Inflammatory macrophage (primary cell): Measurements from ENCODE around the gene FRAS1.
"Not testable (repeated sequence)": the region's sequence is repeated elsewhere in the genome, so short reads cannot be mapped to it uniquely, and the experiment has no call there.

Experiments
- DNase-seq, 2 donors: peaks; one replicate each; pipeline ENCODE4 v3.0.0-alpha.2; 2020 to 2022

Gene FRAS1

DNA sequence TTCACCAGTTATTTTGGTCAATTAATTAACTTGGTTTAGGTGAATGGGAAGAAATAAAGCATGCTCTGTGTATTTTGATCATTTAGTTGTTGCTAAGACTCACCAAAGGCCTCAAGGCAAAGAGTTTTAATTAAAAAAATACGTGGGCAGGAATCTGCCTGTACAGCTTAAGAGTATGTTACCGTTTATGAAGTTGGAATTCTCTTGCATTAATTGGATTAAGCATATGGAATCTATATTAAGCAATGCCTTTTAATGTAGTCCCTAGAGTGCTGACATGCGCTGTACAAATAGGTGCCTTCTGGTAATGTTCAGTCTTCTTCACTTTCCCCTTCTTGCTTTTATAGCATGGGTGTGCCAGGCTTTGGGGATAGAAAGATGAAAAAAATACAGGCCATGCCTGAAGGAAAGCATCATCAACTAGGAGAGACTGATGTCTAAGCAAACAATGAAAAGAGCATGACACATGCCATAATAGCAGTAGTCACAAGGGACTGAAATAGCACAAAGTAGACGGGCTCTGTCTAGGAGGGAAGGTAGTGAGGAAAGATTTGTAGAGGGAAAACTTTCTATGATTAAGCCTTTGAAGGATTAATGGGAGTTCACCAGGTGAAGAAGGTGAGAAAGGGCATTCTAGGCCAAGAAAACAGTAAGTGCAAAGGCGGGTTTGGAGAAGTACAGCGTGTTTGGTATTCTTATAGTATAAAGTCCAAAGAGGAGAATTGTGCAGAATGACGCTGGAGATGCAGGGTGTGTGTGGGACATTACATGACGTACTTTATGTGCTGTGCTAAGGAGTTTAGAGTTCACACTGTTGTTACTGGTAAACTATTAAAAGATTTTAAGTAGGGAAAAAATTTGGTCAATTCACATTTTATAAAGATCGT, 268.4 kb downstream of the FRAS1 start:
- no peak for DNase-seq

DNA sequence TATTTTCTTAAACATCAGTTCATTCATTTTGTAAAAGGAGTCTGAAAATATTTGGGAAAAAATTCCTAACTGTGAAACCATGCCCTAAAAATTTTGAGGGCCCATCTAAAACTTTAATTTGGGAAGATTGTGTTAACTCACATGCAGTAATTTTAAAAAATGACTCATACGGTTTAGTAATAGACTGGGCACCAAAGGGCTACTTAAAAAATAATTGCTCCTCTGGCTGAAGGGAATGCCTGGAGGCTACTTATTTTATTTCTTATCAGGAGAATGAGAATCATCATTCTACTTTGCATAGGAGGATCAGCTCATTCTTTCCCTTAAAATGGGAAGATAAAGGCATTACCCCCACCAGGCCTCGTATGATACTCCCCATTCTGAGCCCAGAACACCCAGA, 271.5 kb downstream of the FRAS1 start:
- not testable (repeated sequence) for DNase-seq

DNA sequence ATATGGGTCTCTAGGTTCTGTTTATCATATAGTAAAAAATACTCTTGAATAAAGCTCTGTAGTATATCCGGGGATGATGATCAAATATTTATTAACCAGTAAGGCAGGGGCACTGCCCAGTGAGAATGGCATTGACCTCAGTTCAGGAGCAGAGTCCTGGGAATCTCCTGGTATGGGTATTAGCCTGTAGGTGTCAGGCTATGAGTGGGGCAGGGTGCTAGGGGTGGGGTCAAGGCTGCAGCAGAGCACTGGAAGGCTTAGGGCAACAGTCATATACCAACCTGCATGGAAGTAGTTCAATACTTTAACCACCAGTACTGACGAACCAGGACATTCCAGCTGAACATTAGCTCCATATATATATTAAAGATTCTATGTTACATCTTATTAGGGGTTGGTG, 274.1 kb downstream of the FRAS1 start:
- no peak for DNase-seq

DNA sequence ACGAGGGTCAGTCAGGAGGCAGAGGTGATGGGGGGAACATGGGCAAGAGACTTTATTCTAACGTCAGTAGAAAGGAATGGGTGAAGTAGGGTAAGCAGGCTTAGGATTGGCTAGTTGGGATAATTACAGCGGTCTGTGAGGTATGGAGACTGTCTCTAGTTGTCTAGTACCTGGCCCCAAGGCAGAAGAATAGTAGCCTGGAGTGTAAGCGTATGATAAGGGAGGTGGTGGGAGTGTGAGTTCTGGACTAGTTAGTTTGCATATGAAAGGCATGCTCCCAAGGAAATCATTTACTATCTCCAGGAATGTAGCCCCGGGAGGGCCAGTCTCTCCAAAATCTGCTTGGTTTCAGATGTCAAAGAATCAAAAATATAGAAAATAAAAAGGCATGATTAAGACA, 274.8 kb downstream of the FRAS1 start:
- no peak for DNase-seq

DNA sequence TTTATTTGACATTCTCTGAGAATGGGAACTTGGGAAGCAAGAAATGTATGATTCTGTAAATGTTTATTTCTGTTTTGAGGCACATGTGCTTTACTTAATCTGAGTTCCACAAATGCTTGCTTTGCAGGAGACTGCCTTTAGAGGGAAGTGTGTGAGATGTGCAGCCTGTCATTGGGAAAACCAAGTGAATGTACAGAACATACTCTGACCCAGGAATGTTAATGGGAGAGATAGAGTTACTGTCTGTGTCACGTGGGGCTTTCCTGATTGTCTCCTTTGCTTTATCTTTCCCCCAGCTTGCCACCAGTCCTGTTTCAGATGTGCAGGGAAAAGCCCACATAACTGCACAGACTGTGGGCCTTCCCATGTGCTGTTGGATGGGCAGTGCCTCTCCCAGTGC, 275.9 kb downstream of the FRAS1 start:
- peak in 1 of 2 donors; percentile 18 for DNase-seq

DNA sequence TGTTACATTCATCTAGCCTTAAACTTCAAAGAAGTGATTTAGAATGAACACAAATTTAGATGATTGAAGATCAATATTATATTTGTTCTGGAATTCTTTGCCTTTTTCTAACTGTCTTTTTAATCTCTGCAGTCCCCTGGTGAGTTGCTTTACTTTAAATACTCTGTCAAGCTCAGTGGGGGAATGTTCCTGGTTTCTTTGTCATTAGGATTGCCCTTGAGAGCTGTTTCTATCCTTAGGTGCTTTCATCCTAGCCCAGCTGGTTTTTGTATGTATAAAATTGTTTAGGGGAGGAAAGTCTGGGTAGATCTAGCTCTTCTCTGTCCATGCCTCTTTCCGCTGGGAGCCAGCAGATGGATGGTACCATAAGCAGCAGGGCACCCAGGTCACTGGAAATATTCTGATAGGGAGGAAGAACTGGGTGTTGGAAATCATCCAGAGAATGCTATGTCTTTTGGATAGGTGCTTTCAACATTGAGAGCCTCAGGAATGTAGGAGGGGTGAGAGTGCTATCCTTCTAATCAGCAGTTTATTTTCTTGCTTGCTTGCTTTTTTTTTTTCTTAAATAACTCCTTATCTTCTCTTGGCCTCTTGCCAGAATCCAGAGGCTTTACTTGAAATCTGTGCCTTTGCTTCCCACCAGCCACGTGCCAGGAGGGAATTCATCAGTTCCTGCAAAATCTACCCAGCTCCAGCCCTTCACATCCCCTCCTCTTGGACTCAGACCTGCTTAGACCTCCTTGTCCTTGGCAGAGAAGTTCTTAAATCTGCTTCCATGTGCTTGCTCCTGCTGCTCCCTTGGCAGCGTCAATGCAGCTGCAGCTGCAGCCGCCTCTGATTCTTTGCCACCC, 279.2 kb downstream of the FRAS1 start:
- DNase-seq: no peak

DNA sequence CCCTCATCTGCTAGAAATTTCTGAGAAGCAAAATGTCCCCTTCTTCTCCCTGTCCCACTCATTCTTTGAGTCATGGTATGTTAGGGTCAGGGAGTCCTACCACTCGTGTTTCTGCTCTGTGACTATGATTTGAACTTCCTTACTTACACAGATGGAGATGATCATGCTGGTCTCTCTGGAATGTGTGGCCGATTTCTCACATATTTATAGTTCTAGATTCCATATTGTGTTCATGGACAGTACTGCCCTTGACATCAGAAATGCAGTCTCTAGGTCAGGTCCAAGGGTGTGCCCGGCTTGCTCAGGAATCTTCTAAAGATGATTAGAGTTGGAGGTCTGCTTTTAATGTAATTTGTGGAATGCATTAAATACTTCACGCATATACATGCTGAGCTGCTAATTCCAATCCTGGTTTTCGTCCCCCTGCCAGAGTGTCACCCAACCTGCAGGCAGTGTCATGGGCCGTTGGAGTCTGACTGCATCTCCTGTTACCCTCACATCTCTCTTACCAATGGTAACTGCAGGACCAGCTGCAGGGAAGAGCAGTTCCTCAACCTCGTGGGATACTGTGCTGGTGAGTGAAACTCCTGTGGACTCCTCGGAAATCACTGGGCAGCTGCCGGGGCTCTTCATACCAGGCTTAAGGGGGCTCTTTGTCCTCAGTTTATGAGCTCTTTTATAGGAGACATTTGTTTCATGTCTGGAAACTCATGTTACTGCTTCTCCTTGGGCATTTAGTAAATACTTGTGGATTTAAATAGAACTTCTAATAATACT, 280.3 kb downstream of the FRAS1 start:
- no peak for DNase-seq

DNA sequence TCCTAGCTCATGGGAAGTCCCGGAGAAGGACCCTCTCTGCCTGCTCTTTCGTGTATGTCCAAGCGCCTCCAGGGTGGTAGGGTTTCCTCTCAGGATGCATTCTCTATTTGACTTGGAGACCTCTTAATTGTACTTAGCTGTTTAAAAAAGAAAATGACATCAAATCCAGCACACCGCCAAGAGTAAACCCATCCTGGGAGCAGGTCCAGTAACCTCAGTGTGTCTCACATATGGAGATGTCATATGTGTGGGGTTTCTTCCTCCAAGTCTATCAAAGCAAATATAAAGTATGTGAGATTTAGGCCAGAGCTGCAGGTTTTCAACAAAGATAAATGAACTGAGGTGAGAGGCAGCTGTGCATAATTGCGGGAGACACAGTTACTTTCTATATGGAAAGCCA, 285.0 kb downstream of the FRAS1 start:
- DNase-seq: no peak

DNA sequence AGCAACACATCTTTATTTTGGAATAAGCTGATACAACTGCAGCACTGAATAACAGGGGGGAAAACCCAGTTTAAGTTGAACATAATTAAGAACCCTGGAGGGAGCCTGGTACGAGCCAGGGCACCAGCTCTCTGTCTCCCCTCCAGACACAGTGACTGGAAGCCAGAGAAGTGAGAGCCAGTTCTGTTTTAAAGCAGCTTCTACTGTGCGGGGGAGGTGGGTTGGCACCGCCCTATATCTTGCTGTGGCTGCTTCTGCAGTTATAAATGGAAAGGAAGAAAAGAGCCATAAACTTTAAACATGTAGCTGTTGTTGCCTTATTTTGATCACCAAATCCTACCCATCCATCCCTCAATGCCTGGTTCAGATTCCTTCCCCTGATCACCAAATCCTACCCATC, 286.6 kb downstream of the FRAS1 start:
- DNase-seq: no peak

DNA sequence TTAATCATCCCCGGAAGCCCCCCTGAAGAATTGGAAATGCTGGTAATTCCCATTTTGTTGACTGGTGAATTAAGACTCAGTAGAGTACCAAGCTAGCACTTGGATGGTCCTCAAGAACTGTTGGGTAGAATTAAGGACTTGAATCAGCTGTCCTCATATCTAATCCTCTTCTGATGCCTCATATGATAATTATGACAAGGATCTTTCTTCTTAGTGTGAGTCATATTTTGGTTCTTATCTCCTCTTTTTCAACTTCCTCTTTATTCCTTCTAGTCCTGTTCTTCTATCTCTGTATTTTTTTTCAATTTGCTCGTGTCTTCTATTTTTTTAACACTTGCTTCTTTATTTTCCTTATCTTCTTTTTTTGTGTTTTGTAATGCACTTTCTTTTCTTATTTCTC, 288.1 kb downstream of the FRAS1 start:
- DNase-seq: no peak

DNA sequence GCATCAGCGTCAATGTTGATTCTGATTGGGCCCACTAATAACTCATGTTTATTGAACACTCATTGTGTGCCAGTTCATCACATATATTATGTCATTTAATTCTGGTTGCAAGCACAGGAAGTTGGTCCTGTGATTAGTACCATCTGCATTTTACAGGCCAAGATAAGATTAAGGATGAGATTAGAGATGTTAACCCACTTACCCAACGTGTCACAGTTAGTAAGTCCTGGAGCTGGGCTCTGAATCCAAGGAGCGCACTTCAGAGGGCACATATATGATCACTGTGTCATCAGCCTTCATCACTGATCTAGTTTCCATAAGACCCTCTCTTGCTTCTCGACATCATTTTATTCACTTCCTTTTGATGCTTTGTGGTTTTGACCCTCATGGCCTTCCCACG, 289.1 kb downstream of the FRAS1 start:
- DNase-seq: no peak

DNA sequence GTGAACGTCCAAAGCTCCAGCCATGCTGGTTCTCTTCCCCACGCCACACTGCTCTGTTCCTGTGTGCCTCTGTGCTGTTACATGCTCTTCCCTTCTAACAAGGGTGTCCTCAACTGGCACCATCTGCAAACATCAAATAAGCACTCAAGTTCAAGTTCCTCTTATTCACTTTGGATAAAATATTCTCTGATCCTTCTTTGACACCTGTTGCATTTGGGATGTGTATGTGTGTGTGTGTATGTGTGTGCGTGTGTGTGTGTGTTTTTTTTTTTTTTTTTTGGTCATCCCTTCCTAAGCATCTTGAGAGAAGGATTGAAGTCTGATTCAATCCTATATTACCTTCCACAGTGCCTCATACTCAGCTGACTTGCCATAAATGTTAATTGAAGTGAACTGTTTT, 290.4 kb downstream of the FRAS1 start:
- DNase-seq: no peak

DNA sequence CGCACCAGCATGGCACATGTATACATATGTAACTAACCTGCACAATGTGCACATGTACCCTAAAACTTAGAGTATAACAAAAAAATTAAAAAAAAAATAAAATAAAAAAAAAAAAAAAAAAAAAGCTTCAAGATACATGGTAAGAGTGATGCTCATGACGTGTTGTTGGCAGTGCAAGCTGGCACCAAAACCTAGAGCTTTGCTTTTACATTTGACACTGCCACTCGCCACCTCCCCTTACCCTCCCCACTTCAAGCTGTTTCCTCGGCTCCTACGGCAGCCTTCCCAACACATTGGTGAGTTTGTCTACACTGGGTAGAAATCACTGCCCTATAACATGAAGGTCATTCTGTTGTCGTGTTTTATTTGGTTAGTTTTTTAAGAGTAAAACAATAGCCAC, 296.8 kb downstream of the FRAS1 start:
- DNase-seq: no peak

DNA sequence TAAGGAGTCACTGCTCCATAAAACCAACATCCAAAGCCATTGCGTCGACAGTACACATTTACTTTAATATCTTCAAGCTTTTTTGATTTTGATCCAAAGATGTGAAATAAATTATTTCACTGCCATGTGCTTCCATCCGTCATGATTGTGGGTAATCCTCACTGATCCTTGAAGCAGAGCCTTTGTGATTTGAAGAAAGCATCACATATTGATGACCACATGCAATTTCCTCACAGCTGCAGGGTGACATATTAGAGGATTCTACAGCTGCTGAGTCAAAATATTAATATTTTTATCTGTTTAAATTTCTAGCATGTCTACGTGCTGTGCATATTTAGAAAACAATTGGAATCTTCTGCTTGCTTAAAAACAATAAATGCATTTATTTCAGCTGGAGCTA, 297.7 kb downstream of the FRAS1 start:
- no peak for DNase-seq

DNA sequence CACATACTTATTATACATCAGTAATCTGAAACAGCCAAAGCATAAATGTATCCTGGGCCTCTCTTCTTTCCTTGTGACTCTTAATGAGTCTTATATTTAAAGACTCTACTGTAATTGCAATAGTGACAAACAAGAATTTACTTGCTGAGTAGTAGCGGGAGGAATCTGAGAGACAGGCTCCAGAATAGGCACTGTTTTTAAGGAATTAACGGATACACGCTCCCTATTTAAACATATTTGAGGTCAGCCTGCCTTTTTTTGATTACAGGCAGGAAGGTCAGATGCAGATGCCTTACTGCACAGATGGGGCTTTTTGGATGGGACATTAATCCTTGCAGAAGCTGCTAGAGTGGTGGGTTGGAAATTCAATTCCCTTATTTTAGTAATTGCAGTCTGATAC, 298.2 kb downstream of the FRAS1 start:
- no peak for DNase-seq

DNA sequence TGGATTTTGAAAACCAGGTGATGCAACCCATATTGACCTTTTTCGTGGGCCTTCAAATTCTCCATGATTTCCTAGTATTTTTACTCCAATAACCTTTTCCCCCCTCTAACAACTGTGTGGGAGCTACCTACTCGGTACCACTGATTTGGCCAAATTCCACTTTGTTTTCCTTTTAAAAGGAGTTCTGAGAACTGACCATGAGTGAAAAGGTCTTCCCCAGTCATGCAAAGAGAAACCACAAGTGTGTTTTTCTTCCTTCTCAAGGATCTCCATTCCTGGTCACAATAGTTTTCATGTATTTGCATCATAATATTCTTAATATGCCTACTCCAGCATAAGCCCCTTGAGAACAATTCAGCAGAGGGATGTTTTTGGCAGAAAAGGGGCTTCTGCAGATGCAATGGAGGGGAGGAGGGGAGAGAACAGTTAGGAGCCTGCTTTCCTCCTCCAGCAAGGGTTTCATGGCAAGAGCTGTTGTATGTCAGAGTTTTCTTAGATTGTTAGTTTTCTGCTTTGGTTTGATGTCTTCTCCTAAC, 299.2 kb downstream of the FRAS1 start:
- DNase-seq: no peak

DNA sequence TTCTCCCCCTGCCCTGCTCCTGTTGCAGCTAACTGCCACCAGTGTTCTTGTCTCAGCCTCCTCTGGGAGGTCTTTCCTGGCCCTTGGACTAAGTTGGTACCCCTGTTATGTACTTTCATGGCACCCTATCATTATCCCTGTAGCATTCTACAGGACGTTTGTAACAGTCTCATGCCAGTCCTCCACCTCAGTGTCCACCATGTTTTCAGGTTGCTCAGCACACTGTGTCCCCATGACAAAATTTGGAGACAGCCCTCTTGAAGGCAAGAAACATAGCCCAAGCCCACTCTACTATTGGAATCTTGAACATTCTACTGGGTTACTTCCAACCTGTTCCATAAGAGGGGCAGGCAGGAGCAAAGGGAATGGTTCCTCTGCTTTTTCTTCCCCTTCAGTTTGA, 300.0 kb downstream of the FRAS1 start:
- DNase-seq: no peak

DNA sequence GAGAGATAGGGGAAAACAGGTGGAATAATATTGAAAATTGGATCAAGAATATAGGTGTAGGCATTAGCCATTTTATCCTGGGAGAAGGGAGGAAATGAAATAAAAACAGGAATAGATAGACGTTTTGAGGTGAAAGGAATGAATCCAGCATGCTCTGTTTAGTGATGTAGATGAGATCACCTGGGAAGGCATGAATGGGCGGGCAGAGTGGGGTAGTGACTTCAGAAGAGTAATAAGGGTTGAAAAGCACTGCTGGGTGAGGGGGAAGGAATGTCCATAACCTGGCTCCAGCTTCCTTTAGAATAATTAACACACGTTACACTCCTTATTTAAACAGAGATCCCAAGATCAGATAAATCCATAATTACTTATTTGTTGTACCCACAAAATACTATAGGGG, 303.3 kb downstream of the FRAS1 start:
- DNase-seq: no peak

DNA sequence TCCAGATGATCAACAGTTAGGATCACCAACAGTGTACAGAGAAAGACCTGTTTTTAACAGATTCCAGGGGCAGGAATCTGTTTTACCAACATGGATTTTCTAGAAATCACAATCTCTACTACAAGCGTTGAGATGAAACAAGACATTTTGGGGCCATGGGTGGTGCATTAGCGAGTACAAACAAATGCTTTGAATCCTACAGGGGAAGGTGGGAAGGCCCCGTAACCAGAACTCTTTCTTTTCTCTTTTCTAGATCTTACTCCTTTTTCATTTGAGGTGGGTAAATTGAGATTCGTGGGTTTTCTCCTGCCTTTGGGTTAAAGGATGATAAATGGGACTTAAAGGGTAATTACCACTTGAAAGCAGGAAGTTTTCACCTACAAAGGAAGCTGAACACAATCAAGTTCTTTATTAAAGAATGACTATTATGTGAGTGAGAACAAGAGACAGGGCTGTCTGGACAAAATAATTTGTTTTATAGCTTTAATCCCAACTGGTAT, 304.5 kb downstream of the FRAS1 start:
- DNase-seq: no peak

DNA sequence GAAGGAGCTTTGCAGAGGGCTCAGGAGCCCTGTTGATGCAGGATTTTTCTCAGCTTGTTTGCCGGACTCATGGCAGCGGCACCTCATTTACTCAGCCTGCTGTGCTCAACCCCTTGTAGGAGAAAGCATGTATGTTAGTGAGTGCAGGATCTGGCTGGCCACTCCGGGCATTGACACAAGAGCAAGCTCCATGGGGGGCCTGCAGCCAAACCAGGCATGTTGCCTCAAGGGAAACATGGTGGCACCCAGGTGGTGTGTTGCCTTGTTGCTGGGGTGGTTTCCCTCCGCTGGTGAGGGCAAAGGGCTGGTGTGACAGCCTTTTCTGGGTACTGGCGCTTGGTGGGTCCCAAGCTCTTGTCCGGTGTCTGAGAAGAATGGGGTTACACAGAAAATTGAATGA, 305.2 kb downstream of the FRAS1 start:
- DNase-seq: no peak

DNA sequence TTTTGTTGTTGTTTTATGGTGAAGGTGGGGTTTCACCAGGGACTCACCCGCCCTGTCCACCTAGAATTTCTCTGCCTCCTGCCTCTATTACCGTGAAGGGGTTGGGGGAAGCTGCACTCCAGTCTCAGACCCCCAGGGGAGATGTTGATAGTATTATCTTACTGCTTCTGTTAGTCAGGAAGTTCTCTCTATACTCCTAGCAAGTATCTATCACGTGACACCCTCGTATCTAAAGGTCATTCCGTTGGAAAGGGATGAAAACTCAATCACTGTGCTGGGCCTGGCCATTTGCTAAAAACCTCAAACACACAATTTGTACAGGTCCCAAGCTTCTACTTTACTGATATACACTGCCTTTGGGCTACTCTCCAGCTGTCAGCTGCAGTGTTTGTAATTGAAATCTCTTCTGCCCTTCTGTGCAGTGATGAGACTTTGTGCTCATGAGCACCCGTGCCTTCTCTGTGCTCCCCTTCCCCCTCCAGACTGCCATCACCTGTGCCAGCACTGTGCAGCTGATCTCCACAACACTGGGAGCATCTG, 306.0 kb downstream of the FRAS1 start:
- DNase-seq: no peak

DNA sequence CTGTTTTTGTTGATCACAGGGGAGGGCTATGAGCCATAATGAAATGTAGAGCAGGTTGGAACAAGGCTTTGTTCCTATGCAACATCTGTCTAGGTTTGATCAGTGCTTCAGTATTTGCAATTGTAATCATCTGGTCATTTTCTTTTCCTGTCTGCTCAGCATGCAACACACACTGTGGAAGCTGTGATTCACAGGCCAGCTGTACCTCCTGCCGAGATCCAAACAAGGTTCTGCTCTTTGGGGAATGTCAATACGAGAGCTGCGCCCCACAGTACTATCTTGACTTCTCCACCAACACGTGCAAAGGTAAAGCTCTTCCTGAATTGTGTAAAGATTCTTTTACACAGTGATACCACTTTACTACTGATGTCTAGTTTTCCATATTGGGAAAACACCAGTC, 312.6 kb downstream of the FRAS1 start:
- no peak for DNase-seq
